GM21360 (cell line): ENCODE measurements around the gene SIRT3.
"Not testable (repeated sequence)": the region's sequence is repeated elsewhere in the genome, so short reads cannot be mapped to it uniquely, and the experiment has no call there.

Source experiments
- ATAC-seq: cut with Tn5 transposase; IDR thresholded peaks from one replicate; pipeline ENCODE4 v1.9.1; 2021; ENCODE audit warnings: mild to moderate bottlenecking, moderate library complexity; ENCODE audit not compliant: unreplicated experiment

SIRT3 gene

GRCh38 chr11:180242-180641 is 55.9 kb downstream of the SIRT3 start:
- ATAC-seq = not testable (repeated sequence)
